Measurements from ENCODE around the gene EIF2AK3. TPM values are rescaled to one million over a fixed set of nuclear protein-coding genes. Genes with fewer than 3 reads are reported as not detected.

Gene EIF2AK3
- total and polyA plus RNA-seq, 8 donors, result 4.8 to 92.3 (median 40.5) TPM

GRCh38 chr2:88568179-88568578 is 59.1 kb downstream of the EIF2AK3 start:
- 72 to 91% (median 83%) methylated on average over 3 of the region's 3 CpGs for WGBS, 5 donors
- peaks cover 18 to 87% (median 76%) of the 10 kb centered on the region in 4 donors for H3K36me3 ChIP-seq
- intact Hi-C loops (cut with DNase I; ENCODE audit: low total_unique reads), result no loop called here
- peaks cover 0 to 3% (median 0%) of the 10 kb centered on the region in 4 donors for H3K4me1 ChIP-seq
- no peaks in the 10 kb centered on the region for H3K27me3 ChIP-seq
- H3K4me3 ChIP-seq, result no peak overlapping the region
- DNase-seq, result no peak
- no peaks in the 10 kb centered on the region for H3K9me3 ChIP-seq
- TF ChIP-seq EP300 (IDR thresholded peaks at IDR 0.05) (no peak), POLR2AphosphoS5 (IDR thresholded peaks at IDR 0.05) (no peak), CTCF (IDR thresholded peaks at IDR 0.05) (no peak), POLR2A (IDR thresholded peaks at IDR 0.05) (no peak)
- no peak overlapping the region for H3K27ac ChIP-seq

- Histone ChIP-seq H3K9me3 (no peaks in the 10 kb centered on the region), H3K36me3 (peaks cover 22 to 87% (median 76%) of the 10 kb centered on the region in 4 donors), H3K27ac (no peak overlapping the region), H3K27me3 (no peaks in the 10 kb centered on the region), H3K4me1 (peaks cover 0 to 8% (median 0%) of the 10 kb centered on the region in 4 donors), H3K4me3 (no peak overlapping the region)
- TF ChIP-seq POLR2A (IDR thresholded peaks at IDR 0.05) (no peak), EP300 (IDR thresholded peaks at IDR 0.05) (no peak), POLR2AphosphoS5 (IDR thresholded peaks at IDR 0.05) (no peak), CTCF (IDR thresholded peaks at IDR 0.05) (no peak)
- intact Hi-C loops (cut with DNase I; ENCODE audit: low total_unique reads), result no loop called here
- WGBS, 5 donors, result 83 to 91% (median 85%) methylated on average over 2 of the region's 2 CpGs
- no peak for DNase-seq
Measured at GRCh38 chr2:88564402-88564801, 62.9 kb downstream of the EIF2AK3 start.

GRCh38 chr2:88563129-88563528 is 64.1 kb downstream of the EIF2AK3 start:
- H3K27ac ChIP-seq, result no peak overlapping the region
- no peak overlapping the region for H3K4me3 ChIP-seq
- H3K36me3 ChIP-seq, result peaks cover 22 to 88% (median 77%) of the 10 kb centered on the region in 4 donors
- intact Hi-C loops (cut with DNase I; ENCODE audit: low total_unique reads), result no loop called here
- 52 to 63% (median 61%) methylated on average over 2 of the region's 2 CpGs for WGBS, 5 donors
- DNase-seq, result peak in 1 of 2 donors; percentile 3
- no peaks in the 10 kb centered on the region for H3K27me3 ChIP-seq
- TF ChIP-seq EP300 (IDR thresholded peaks at IDR 0.05) (no peak), POLR2A (IDR thresholded peaks at IDR 0.05) (no peak), POLR2AphosphoS5 (IDR thresholded peaks at IDR 0.05) (no peak), CTCF (IDR thresholded peaks at IDR 0.05) (no peak)
- peaks cover 0 to 8% (median 0%) of the 10 kb centered on the region in 4 donors for H3K4me1 ChIP-seq
- no peaks in the 10 kb centered on the region for H3K9me3 ChIP-seq

GRCh38 chr2:88561646-88562388 is 65.4 kb downstream of the EIF2AK3 start:
- Histone ChIP-seq H3K27ac (no peak overlapping the region), H3K4me3 (no peak overlapping the region), H3K9me3 (no peaks in the 10 kb centered on the region), H3K4me1 (peaks cover 0 to 8% (median 0%) of the 10 kb centered on the region in 4 donors), H3K27me3 (no peaks in the 10 kb centered on the region), H3K36me3 (peaks cover 28 to 89% (median 78%) of the 10 kb centered on the region in 4 donors)
- intact Hi-C loops (cut with DNase I; ENCODE audit: low total_unique reads), result no loop called here
- WGBS, 5 donors, result 86 to 93% (median 90%) methylated on average over 3 of the region's 3 CpGs
- no peak for TF ChIP-seq EP300 (IDR thresholded peaks at IDR 0.05)
- no peak for TF ChIP-seq POLR2A (IDR thresholded peaks at IDR 0.05)
- TF ChIP-seq CTCF (IDR thresholded peaks at IDR 0.05), result no peak
- no peak for TF ChIP-seq POLR2AphosphoS5 (IDR thresholded peaks at IDR 0.05)
- no peak for DNase-seq

Data from stomach (tissue), 9 donors.